ENCODE measurements around the gene LRFN2. TPM values are rescaled to one million over a fixed set of nuclear protein-coding genes. Genes with fewer than 3 reads are reported as not detected.

LRFN2 gene
- total RNA-seq, 2 donors from 2014 or later: not detected

DNA sequence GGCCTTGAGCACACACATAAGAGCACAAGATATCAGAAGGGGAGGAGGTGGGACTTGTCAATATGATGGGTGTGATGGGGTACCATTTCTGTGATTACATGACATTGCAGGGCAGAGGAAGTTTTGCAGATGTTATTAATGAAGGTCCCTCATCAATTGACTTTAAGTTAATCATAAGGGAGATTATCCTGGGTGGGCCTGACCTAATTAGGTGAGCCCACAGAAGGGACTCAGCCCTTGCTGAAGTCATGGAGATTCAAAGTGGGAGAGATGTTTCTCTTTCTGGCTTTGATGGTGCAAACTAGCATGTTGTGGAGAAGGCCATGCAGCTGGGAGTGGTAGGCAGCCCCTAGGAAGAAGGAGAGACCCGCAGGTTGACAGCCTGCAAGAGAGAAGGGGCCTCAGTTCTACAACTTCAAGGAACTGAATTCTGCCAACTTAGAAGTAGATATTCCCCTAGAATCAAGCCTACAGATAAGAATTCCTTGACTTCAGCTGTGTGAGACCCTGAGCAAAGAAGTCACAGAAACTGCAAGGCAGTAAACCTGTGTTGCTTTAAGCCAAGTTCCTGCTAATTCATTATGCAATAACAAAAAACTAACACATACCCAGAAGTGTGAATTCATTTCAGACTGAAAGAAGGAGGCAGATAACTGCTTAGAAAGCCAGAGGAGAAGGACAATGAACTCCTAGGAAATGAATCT is 131.3 kb downstream of the LRFN2 start:
- DNase-seq (ENCODE audit: low spot score): no peak
- Histone ChIP-seq H3K27me3 (replicated peaks; ENCODE audit: insufficient read depth) (no peaks in the 10 kb centered on the region), H3K4me3 (no peak overlapping the region), H3K4me1 (ENCODE audit: control insufficient read depth in 1 of 2, low read depth in 2 of 2) (no peaks in the 10 kb centered on the region), H3K27ac (no peak overlapping the region), H3K36me3 (no peaks in the 10 kb centered on the region), H3K9me3 (no peaks in the 10 kb centered on the region)
- no peak for ATAC-seq (ENCODE audit: insufficient number of reproducible peaks, low FRiP score, low read depth)
- TF ChIP-seq, protein P1, sequence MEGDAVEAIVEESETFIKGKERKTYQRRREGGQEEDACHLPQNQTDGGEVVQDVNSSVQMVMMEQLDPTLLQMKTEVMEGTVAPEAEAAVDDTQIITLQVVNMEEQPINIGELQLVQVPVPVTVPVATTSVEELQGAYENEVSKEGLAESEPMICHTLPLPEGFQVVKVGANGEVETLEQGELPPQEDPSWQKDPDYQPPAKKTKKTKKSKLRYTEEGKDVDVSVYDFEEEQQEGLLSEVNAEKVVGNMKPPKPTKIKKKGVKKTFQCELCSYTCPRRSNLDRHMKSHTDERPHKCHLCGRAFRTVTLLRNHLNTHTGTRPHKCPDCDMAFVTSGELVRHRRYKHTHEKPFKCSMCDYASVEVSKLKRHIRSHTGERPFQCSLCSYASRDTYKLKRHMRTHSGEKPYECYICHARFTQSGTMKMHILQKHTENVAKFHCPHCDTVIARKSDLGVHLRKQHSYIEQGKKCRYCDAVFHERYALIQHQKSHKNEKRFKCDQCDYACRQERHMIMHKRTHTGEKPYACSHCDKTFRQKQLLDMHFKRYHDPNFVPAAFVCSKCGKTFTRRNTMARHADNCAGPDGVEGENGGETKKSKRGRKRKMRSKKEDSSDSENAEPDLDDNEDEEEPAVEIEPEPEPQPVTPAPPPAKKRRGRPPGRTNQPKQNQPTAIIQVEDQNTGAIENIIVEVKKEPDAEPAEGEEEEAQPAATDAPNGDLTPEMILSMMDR (IDR thresholded peaks at IDR 0.05): no peak

DNA sequence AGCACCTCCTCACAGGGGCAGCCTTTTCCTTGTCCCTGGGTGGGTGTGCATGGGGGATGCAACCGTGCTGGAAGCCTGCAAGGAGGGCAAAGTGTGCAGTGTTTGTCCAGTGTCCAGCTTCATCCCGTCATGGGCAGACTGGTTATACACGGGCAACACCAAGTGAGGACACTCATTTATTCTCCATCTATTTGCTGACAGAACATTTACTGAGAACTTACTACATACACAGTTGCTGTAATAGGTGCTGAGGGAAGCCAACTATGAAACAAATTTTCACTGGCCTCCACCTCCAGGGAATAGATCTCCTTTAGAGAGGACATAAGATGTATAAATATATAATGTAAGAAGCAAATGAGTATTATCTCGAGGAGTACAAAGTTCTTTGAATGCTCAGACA is 136.7 kb downstream of the LRFN2 start:
- TF ChIP-seq, protein P1 (IDR thresholded peaks at IDR 0.05): no peak
- Histone ChIP-seq H3K27ac (no peak overlapping the region), H3K4me3 (no peak overlapping the region), H3K27me3 (replicated peaks; ENCODE audit: insufficient read depth) (no peaks in the 10 kb centered on the region), H3K9me3 (no peaks in the 10 kb centered on the region), H3K36me3 (no peaks in the 10 kb centered on the region), H3K4me1 (ENCODE audit: control insufficient read depth in 1 of 2, low read depth in 2 of 2) (no peaks in the 10 kb centered on the region)
- no peak for DNase-seq (ENCODE audit: low spot score)
- no peak for ATAC-seq (ENCODE audit: insufficient number of reproducible peaks, low FRiP score, low read depth)

DNA sequence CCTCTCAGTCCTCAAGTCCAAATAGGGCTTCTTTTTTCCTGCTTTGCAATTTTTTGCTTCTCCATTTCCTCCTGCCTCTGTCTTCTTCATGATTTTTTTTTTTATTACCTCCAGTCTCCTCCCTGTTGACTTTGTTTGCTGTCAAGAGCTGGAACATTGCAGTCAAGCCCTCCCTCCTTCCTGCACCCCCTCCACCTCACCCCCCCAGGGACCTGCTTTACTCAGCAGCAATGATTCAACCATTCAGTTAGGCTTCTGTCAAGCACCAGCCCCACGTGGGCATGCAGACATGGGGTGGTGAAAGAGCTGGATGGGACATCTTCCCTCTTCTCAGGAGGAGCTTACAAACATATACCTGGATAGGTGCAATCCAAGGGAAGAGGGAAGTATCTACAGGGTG is 142.4 kb downstream of the LRFN2 start:
- TF ChIP-seq, protein P1 (IDR thresholded peaks at IDR 0.05): no peak
- H3K9me3 ChIP-seq: no peaks in the 10 kb centered on the region
- no peaks in the 10 kb centered on the region for H3K36me3 ChIP-seq
- no peak for ATAC-seq (ENCODE audit: insufficient number of reproducible peaks, low FRiP score, low read depth)
- no peaks in the 10 kb centered on the region for H3K4me1 ChIP-seq (ENCODE audit: control insufficient read depth in 1 of 2, low read depth in 2 of 2)
- no peak for DNase-seq (ENCODE audit: low spot score)
- no peak overlapping the region for H3K27ac ChIP-seq
- no peaks in the 10 kb centered on the region for H3K27me3 ChIP-seq (replicated peaks; ENCODE audit: insufficient read depth)
- no peak overlapping the region for H3K4me3 ChIP-seq

DNA sequence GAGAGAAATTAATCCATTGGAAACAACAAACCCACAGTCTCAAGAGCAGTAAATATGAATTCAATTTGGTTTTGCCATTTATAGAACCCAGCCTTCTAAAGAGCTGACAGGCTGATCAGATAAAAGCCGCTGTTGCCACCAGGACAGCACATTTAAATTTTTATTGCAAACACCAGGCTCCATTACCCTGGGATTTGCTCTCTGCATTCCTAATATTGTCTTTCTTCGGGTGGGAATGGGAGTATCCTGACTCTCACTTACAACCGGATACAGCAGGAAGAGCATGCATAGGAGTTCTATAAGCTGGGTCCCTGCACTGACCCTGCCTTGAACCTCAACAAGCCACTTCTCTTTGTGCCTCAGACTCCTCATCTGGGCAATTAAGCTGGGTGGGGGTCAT is 142.9 kb downstream of the LRFN2 start:
- no peak for DNase-seq (ENCODE audit: low spot score)

DNA sequence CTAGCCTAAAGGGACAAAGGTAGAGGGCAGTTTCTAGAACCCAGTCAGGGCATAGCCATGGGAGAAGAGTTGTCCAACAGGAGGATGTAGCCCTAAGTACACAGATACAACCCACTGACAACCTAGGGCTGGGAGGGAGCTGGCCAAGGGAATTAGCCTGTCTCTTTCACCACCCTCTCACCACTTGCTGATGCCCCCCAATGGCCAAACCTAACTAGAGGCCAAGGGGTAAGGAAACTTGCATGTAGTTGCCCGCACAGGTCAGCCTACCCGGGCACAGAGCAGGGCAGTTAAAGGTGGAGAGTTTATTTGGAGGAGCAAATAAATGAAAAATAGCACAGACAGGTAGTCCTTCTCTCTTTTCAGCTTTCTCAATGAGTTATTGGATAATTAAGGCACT is 143.3 kb downstream of the LRFN2 start:
- no peak for DNase-seq (ENCODE audit: low spot score)
- H3K36me3 ChIP-seq: no peaks in the 10 kb centered on the region
- no peak for ATAC-seq (ENCODE audit: insufficient number of reproducible peaks, low FRiP score, low read depth)
- H3K9me3 ChIP-seq: no peaks in the 10 kb centered on the region
- no peaks in the 10 kb centered on the region for H3K27me3 ChIP-seq (replicated peaks; ENCODE audit: insufficient read depth)
- H3K4me3 ChIP-seq: no peak overlapping the region
- TF ChIP-seq, protein P1 (IDR thresholded peaks at IDR 0.05): no peak
- no peaks in the 10 kb centered on the region for H3K4me1 ChIP-seq (ENCODE audit: control insufficient read depth in 1 of 2, low read depth in 2 of 2)
- H3K27ac ChIP-seq: no peak overlapping the region

More for the DNA sequence above, 142.9 kb downstream of the LRFN2 start:
- TF ChIP-seq, protein P1 (IDR thresholded peaks at IDR 0.05): no peak
- Histone ChIP-seq H3K4me3 (no peak overlapping the region), H3K9me3 (no peaks in the 10 kb centered on the region), H3K27me3 (replicated peaks; ENCODE audit: insufficient read depth) (no peaks in the 10 kb centered on the region), H3K27ac (no peak overlapping the region), H3K4me1 (ENCODE audit: control insufficient read depth in 1 of 2, low read depth in 2 of 2) (no peaks in the 10 kb centered on the region), H3K36me3 (no peaks in the 10 kb centered on the region)
- no peak for ATAC-seq (ENCODE audit: insufficient number of reproducible peaks, low FRiP score, low read depth)

Measured in thoracic aorta (tissue), 2 donors.